HG02973 (cell line): ENCODE measurements around the gene NDUFC2.
"Not testable (repeated sequence)": the region's sequence is repeated elsewhere in the genome, so short reads cannot be mapped to it uniquely, and the experiment has no call there.

Experiments
- ATAC-seq: cut with Tn5 transposase; IDR thresholded peaks from one replicate; pipeline ENCODE4 v1.9.1; 2021; ENCODE audit warnings: moderate library complexity; ENCODE audit not compliant: unreplicated experiment

Gene NDUFC2

DNA sequence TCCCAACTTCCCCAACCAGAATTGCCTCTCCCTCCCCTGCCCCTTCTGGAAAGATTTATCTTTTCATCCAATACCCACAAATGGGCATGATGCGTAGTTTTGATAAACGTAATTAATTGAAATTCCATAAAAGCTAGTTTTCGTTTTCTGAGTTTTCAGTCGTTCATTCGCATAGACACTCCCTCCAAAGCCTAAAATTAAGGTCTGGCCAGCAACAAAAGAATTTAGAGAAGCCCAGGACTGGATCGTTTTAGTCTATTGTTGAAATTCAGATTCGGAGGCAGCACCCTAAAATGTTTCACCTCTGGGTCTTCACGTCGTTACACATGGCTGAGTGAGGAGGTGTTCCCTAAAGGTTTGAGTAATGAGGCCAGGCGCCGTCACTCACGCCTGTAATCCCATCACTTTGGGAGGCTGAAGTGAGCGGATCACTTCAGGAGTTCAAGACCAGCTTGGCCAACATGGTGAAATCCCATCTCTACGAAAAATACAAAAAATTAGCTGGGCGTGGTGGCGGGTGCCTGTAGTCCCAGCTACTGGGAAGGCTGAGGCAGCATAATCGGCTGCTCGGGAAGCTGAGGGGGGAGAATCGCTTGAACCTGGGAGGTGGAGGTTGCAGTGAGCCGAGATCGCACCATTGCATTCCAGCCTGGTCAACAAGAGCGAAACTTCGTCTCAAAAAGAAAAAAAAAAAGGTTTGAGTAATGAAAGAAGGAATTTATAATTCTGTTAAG, 589 bp upstream of the NDUFC2 start:
- ATAC-seq: no peak

DNA sequence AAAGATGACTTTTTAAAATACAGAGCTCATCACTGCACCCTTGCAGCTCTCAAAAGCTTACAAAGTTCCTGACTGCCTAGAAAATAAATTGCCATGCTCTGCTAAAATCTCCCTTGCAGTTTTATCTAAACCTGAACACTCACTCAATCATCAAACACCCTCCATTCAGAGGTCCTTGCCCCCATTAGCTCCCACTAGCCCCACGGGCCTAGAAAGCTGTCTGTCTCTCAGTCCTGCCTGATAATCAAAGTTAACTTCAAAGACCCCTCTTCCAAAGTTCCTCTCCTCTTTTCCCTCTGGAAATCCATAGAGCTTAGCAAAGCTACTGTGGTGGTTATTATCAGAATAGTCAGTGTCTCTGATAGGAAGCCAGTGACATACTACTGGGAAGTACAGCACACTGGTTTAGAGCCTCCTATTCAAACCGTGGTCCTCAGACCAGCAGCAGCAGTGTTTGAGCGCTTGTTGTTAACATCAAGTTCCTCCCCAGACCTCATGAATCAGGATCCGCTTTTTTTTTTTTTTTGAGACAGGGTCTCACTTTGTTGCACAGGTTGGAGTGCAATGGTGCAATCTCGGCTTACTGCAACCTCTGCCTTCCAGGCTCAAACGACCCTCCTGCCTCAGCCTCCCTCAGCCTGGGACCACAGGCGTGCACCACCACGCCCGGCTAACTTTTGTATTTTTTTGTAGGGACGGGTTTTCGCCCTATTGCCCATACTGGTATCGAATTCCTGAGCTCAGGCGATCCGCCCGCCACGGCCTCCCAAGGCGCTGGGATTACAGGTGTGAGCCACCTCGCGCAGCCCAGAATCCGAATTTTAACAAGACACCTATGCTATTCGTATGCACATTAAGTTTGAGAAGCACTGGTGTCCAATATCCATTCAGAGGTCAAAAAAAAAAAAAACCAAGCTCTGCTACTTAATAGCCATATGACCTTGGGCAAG, 1.2 kb downstream of the NDUFC2 start:
- no peak for ATAC-seq

DNA sequence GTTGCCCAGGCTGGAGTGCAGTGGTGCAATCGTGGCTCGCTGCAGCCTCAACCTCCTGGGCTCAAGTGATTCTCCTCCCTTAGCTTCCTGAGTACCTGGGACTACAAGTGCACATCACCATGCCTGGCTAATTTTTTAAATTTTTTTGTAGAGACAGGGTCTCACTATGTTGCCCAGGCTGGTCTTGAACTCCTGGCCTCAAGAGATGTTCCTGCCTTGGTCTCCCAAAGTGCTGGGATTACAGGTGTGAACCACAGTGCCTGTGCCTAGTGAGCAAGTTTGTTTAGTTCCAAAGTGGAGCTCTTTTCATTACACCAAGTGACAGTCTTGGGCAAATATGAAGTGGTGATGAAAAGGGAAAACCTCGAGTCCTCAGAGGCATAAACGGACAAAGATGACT, 2.1 kb downstream of the NDUFC2 start:
- ATAC-seq: not testable (repeated sequence)

DNA sequence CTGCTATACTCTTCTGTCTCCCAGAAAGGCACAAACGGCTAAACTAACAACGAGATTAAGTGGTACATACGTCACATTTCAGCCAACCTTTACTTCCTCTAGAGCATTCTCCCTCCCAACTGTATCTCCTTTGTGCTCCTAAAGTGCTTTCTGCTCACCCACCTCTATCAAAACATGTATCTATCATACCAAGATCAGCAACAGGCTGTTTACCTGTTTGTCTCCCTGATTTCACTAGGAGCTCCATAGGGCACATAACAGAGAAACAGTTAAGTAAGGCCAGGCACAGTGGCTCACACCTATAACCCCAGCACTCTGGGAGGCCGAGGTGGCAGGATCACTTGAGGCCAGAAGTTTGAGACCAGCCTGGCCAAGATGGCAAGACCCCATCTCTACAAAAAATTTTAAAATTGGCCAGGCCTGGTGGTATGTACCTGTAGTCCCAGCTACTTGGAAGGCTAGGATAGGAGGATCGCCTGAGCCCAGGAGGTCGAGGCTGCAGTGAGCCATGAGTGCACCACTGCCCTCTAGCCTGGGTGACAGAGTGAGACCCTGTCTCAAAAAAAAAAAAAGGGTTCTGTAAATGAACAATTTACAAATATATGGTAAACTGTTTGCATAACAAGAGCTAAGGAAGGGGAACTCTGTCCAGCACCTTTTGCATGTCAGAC, 2.8 kb downstream of the NDUFC2 start:
- no peak for ATAC-seq

DNA sequence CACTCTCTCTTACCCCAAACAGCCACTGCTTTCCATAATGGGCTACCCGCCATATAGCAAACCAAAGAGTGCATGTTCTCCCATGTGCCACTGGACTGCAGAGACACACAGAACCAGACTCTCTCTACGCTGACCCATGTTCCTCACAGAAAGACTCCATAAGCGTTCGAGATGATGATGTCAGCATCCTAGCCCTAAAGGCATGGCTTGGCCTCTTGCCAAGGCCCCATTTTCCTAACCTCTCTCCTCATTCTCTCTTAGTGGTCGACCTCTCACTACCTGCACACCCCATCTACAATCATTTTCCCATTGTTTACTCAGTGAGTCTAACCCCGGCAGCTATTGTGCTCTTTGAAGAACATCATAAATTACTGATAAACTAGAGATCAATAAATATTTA, 4.9 kb downstream of the NDUFC2 start:
- ATAC-seq: no peak

DNA sequence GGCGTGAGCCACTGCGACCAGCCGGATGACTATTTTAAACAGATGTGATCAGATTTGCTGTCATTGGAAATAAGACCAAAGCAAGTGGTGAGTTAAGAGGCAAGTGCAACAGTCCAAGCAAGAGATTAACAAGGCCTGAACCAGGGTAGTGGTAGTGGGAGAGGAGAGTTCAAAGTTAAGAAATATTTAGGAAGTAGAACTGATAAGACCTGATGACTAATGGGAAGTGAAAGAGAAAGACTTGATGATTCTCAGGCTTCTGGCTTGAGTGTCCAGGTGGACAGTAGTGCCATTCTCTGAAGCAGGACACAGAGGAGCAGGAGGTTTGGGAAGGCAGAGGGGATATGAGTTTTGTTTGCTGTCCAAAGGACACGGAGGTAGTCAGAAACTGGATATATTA, 7.2 kb downstream of the NDUFC2 start:
- ATAC-seq: no peak

DNA sequence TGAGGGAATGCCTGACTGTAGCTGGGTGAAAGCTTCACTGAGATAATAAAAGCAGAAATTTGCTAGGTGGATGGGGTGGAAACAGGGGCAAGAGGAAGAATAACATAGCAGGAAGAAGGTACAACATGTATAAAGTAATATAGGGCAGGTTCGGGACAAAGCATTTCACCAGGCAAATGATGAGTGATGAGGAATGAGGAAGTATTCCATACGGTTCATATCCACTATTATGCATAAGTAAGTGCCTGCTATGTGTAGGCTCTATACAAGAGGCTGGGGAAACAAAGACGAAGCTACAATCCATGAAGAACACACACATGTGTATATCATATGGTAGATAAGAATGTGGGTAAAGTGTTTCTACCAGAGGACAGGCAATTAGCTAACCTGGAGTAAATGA, 7.9 kb downstream of the NDUFC2 start:
- ATAC-seq: no peak

DNA sequence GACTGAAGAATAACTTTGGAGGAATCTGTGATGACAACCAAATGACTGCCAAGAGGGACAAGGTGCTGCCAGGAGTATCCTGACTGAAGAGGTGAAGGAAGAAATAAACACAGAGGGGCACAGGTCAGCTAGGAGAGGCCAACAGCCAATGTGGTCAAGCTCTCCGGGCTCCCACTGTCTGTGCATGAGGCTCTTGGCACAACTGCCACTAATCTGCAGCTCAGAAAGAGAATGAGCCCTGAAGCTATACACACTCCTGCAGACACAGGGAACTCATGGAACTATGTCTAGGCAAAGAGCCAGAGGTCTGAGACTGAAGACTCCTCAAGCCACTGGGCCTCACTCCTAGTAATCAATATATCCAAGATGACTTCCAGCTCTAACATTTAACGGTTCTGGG, 9.0 kb downstream of the NDUFC2 start:
- no peak for ATAC-seq

DNA sequence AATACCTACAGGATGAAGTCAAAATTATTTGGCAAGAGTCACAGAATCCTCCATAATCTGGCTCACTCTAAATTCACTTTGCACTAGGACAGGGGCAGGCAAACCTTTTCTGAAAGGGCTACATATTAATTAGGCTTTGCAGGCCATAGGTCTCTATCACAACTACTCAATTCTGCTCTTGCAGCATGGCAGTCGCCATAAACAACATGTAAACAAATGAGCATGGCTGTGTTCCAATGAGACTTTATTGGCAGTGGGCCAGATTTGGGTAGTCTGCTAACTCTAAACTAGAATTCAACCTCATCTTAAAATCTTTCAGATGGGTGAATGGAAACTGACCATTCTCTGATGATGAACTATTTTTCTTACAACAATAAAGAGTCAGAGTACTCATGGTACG, 10.2 kb downstream of the NDUFC2 start:
- ATAC-seq: no peak

DNA sequence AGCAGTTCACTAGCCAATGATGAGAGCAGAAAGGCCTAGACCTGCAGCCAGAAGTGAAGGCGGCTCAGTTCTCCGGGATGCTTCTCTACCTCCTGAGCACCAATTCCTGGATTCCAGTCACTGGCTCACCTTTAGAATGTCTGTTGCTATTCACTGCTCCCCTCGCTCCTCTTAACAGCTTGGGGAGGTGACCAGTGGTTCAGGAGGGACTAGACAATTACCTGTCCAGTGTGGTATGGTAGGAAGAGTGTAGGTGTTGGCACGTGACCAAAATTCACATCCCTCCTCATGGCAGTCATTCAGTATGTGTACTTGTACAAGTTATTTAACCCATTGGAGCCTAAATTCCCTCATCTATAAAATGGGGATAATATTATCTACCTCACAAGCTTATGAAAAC, 12.0 kb downstream of the NDUFC2 start:
- ATAC-seq: no peak

DNA sequence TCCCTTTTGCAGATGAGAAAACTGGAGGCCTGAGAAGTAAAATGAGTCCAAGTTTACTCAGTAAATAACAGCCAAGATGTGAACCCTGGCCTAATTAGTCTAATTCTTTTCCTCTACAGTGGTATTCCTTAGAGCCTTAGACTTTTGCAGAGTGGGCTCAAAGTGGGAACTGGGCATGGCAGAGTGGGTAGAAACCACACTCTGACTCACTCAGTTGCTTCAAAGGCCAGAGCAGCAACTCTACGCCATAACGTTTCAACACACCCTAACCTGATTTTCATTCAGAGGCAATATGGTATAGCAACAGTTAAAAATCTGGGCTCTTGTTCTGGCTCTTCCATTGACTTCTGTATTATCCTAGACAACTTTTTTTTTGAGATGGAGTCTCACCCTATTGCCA, 13.2 kb downstream of the NDUFC2 start:
- no peak for ATAC-seq

DNA sequence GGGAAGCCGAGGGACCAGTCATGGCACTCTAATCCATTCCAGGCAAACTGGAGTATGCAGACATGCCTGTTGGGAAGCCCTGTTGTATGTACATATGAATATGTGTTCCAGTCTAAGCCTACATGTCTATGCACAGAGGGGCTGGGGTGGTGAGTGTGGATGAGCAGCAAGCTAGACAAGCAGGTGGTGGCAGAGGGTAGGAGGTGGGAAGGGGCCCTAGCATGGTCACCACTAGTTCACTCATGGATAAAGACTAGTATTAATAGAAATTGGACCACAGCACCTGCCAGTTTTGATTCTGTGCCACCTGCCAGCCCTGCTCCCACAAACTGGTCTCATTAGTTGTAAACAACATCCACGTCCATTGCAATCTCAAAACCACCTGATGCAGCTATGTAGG, 14.5 kb downstream of the NDUFC2 start:
- ATAC-seq: no peak

DNA sequence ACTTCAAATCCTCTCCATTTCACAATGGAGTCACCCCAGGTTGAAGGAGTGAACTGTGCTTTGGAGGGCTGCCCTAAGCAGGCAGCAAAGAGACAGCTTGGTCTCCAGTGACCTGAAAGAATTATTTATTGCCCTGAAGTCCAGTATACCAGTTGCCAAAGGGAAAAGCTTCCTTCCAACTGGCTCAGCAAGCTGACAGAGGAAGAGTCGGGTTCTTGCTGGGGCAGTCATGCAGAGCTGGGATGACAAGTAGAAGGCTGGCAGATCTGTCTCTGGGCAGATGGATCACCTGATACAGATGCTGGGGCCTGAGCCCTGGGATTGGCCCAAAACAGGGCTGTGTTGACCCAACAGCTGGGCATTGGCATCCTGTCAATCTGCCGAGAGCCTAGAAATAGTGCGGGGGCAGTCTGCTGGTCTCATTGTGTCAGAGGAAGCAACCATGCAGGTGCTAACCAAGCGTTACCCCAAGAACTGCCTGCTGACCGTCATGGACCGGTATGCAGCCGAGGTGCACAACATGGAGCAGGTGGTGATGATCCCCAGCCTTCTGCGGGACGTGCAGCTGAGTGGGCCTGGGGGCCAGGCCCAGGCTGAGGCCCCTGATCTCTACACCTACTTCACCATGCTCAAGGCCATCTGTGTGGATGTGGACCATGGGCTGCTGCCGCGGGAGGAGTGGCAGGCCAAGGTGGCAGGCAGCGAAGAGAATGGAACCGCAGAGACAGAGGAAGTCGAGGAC, 16.1 kb downstream of the NDUFC2 start, which contains the start of gene THRSP:
Gene THRSP (plus strand): TSS at position 422 of the 742 bp plus-strand sequence. CDS start 21 bp downstream, at position 443.
- no peak for ATAC-seq

DNA sequence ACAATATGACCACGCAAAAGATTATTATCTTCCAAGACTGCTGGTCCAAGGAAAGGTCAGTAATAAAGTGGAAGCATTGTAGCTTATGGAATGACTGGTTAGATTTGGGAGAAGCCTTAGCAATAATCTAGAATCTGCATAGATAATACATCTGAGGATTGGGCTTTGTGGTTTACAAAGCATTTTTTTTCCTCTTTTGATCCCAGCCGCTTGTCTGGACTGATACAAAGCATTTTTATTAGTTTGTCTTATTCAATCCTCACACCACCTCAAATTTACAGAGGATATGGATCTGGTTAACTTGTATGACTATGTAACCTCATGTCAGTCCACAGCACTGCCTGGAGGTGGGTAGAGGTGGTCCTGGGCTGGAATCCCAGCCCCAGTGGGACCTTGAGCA, 17.0 kb downstream of the NDUFC2 start:
- ATAC-seq: no peak

DNA sequence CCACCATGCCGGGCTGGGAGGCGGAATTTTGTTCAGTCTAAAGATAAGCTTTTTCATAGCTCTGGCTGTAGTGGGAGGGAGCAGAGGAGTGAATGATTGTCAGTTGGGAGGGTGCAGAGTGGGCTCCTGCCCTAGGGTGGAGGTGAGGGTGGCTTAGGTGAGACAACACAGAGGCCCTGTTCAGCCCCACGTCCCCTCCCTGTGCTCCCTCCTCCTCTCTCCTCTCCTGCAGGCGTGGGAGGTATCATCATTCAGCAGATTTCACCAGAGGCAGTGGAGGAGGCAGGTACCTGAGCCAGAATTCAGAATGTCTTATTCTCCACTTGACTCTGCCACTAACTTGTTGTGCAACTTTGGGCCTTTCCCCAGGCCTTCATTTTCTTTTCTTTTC, 17.7 kb downstream of the NDUFC2 start:
- no peak for ATAC-seq

DNA sequence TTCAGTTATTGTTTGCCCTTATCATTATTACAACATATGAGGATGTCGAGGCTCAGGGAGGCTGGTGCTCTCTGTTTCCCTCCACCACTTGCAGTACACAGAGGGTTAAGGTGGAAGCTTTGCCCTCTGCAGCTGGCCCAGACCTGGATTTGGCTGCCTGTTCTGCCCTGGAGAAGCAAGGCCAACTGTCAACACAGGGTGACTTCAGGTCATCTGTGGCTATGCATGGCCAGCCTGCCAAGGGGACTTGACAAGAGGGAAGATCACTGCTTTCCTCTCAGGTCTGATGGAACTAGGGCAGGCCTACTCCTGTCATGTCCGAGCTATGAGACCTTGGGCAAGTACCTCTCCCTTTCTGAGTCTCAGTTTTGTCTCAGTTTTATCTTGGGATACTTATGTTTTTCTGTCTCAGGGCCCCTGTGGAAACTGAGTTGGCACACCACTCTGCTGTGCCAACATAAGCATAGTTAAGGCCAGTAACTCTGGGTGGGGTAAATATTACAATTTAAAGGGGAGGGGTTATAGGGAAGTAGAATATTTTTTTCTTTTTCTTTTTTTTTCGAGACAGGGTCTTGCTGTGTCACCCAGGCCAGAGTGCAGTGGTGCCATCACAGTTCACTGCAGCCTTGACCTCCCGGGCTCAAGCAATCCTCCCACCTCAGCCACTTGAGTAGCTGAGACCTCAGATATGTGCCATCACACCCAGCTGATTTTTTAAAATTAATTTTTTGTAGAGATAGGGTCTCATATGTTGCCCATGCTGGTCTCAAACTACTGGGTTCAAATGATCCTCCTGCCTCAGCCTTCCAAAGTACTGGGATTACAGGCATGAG, 18.4 kb downstream of the NDUFC2 start:
- ATAC-seq: no peak

DNA sequence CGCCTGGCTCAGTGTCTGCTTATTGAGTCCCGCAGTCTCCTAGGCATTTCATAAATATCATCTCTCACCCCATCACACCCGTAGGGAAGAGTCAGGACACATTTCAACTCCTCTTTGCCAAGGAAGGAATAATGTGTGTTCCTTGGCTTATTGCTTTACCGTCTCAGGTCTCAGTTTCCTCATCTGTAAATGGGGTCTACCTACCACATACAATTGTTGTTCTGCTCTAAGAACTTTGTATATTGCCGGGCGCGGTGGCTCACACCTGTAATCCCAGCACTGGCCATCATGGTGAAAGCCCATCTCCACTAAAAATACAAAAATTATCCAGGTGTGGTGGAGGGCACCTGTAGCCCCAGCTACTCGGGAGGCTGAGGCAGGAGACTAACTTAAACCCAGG, 19.1 kb downstream of the NDUFC2 start:
- no peak for ATAC-seq

DNA sequence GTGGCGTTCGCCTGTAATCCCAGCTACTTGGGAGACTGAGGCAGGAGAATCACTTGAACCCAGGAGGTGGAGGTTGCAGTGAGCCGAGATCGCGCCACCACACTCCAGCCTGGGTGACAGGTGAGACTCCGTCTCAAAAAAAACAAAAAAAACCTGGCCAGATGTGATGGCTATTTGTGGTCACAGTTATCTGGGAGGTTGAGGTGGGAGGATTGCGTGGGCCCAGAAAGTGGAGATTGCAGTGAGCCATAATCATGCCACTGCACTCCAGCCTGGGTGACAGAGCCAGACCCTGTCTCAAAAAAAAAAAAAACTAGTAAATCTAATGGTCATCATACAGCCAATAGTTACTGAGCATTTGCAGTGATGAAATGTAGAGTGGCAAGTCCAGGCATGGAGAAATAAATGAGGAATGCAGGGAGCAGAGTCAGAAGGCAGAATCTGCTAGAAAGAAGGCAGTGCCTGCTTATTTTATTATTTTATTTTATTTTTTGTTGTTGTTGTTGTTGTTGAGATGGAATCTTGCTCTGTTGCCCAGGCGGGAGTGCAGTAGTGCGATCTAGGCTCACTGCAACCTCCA, 19.8 kb downstream of the NDUFC2 start:
- ATAC-seq: not testable (repeated sequence)

DNA sequence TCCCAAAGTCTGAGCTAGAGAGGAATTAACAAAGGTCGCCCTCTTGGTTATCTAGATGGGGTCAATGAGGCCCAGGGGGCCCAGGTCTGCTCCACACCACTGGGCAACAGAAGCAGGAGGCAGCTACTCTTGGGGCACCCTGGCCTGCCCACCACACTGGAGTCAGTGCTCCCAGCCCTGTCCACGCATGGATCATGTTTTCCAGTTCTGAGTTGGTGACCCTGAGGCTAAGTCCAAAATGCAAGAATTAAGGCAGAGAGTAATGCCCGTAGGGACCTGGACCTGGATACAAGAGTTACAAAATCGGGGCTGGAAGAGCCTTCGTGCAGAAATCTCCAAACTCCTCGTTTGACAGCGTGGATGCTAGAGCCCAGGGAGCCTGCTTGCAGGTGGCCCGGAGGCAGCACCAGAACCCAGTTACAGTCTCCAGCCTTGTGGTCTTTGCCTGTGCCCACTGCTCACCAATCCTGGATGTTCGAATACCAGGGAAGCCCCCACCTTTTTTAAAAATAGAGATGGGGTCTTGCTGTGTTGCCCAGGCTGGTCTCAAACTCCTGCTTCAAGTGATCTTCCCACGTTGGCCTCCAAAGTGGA, 22.1 kb downstream of the NDUFC2 start:
- ATAC-seq: no peak
